Upper lobe of left lung (tissue), 6 donors: ENCODE results near the gene NSUN7. TPM values are rescaled to one million over a fixed set of nuclear protein-coding genes. Genes with fewer than 3 reads are reported as not detected.

Experiments
- ATAC-seq, 2 donors: fragments of 200-7000 bp; cut with Tn5 transposase; one replicate each; pipeline ENCODE4 v1.9.1; 2022; ENCODE audit warnings: mild to moderate bottlenecking in 2 of 2, moderate library complexity in 2 of 2; ENCODE audit not compliant: low FRiP score in 2 of 2
- DNase-seq, 2 donors: peaks; one replicate each; pipeline ENCODE4 v3.0.0-alpha.2; 2019 to 2020
- H3K27ac ChIP-seq, 4 donors: fragments of 200-600 bp; sonication (generic); one replicate each; pipeline ENCODE4 v1.5.1; 2016 to 2019
- H3K27me3 ChIP-seq, 4 donors: fragments of 200-600 bp; sonication (generic); one replicate each; pipeline ENCODE4 v1.5.1; 2017 to 2019
- H3K36me3 ChIP-seq, 4 donors: fragments of 200-600 bp; sonication (generic); one replicate each; pipeline ENCODE4 v1.5.1; 2016 to 2019
- H3K4me1 ChIP-seq, 4 donors: fragments of 200-600 bp; sonication (generic); one replicate each; pipeline ENCODE4 v1.5.1; 2018 to 2019
- H3K4me3 ChIP-seq, 4 donors: fragments of 200-600 bp; sonication (generic); one replicate each; pipeline ENCODE4 v1.5.1; 2017 to 2019; ENCODE audit warnings: mild to moderate bottlenecking in 2 of 4, moderate library complexity in 1 of 4
- H3K9me3 ChIP-seq, 4 donors: fragments of 200-600 bp; sonication (generic); one replicate each; pipeline ENCODE4 v1.5.1; 2018 to 2019
- CTCF ChIP-seq, 6 experiments: fragments of 450-650 bp in 4 of 6; fragments of 200-600 bp in 2 of 6; sonication (generic) in 2 of 6; IDR thresholded peaks; one replicate each; pipeline ENCODE4 v1.5.1; 2016 to 2019; ENCODE audit warnings: antibody characterized with exemption in 6 of 6
- EP300 ChIP-seq, 4 donors: sonication (generic); formaldehyde crosslinking; IDR thresholded peaks; one replicate each; pipeline ENCODE4 v1.5.1; 2017; ENCODE audit warnings: antibody characterized with exemption in 4 of 4, control low read depth in 2 of 4
- POLR2A ChIP-seq, 4 donors: fragments of 450-650 bp; IDR thresholded peaks; one replicate each; pipeline ENCODE4 v1.5.1; 2016 to 2017; ENCODE audit warnings: antibody characterized with exemption in 4 of 4, mild to moderate bottlenecking in 2 of 4
- POLR2AphosphoS5 ChIP-seq, 2 donors: sonication (generic); formaldehyde crosslinking; IDR thresholded peaks; one replicate each; pipeline ENCODE4 v1.5.1; 2017; ENCODE audit warnings: antibody characterized with exemption in 2 of 2
- WGBS, 2 donors: methylation state at CpG; one replicate each; pipeline ENCODE4 v1.1.5; 2017 to 2018; 5-methylcytosine and 5-hydroxymethylcytosine counted together
- small RNA-seq, 4 donors: library from RNA; depleted of rRNA; stranded (forward); fragments of <200 nt; gene quantifications; one replicate each; pipeline ENCODE3, GENCODE V24; 2016
- total RNA-seq, 6 donors: library from RNA; depleted of rRNA in 4 of 6; stranded (reverse); fragments of >200 nt in 4 of 6; gene quantifications; one replicate each; pipeline versions ENCODE4 v1.1.0 to v1.2.1, GENCODE V29; 2016 to 2021
- donor health status: DM: no; HTN: no; CAD: no; lungs with moderate emphysema.
- donor health status: DM: no; HTN: yes; CAD: no; lungs with severe emphysema.

Gene NSUN7
- total RNA-seq, 6 donors from 2014 or later: 5.9 to 47.1 (median 12.3) TPM

- WGBS, 2 donors: 37 to 40% methylated on average over 10 to 40 of the region's 51 CpGs
- no peaks in the 10 kb centered on the region for H3K27me3 ChIP-seq
- peak; percentile 83 to 95 for DNase-seq
- peak overlapping the region in 3 of 4 donors; percentile 30 to 45 (median 37) for H3K4me3 ChIP-seq
- ATAC-seq: peak; percentile 89 to 96
- peaks cover 0 to 15% (median 0%) of the 10 kb centered on the region in 4 donors for H3K36me3 ChIP-seq
- H3K4me1 ChIP-seq: peaks cover 0 to 16% (median 5%) of the 10 kb centered on the region in 4 donors
- no peaks in the 10 kb centered on the region for H3K9me3 ChIP-seq
- no peak overlapping the region for H3K27ac ChIP-seq
- no peak for TF ChIP-seq POLR2AphosphoS5 (IDR thresholded peaks at IDR 0.05)
- TF ChIP-seq POLR2A (IDR thresholded peaks at IDR 0.05): no peak
- TF ChIP-seq EP300 (IDR thresholded peaks at IDR 0.05): no peak
These were observed 107.1 kb downstream of the NSUN7 start for GRCh38 chr4:40856840-40857362.

DNA sequence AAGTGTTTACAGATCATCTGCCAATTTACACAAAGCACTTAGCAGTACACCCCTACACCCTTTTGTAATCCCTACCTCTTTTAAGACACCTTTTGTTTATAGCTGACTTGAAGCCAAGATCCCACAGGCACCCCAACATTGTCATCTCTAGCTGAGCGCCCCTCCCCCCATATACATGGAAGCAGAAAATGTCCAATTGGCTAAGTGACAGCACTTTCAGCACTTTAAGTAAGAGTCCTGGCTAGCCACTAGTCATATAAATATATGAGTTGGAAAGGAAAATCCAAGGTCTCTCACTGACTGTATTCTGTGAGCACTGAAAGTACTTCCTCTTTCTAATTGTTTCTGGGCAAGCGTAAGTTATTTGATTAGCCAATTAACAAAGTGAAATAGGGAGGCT, 108.2 kb downstream of the NSUN7 start:
- Histone ChIP-seq H3K4me3 (no peak overlapping the region), H3K27me3 (no peaks in the 10 kb centered on the region), H3K36me3 (peaks cover 0 to 15% (median 0%) of the 10 kb centered on the region in 4 donors), H3K4me1 (peaks cover 0 to 16% (median 5%) of the 10 kb centered on the region in 4 donors), H3K27ac (no peak overlapping the region), H3K9me3 (no peaks in the 10 kb centered on the region)
- TF ChIP-seq POLR2AphosphoS5 (IDR thresholded peaks at IDR 0.05) (no peak), POLR2A (IDR thresholded peaks at IDR 0.05) (no peak)
- no peak for ATAC-seq
- no peak for DNase-seq
- 70 to 82% methylated on average over 2 of the region's 2 CpGs for WGBS, 2 donors

- Histone ChIP-seq H3K36me3 (peaks cover 0 to 15% (median 0%) of the 10 kb centered on the region in 4 donors), H3K9me3 (no peaks in the 10 kb centered on the region), H3K4me1 (peaks cover 0 to 16% (median 5%) of the 10 kb centered on the region in 4 donors), H3K27ac (no peak overlapping the region), H3K4me3 (no peak overlapping the region), H3K27me3 (no peaks in the 10 kb centered on the region)
- ATAC-seq (no peak), DNase-seq (no peak)
- TF ChIP-seq EP300 (IDR thresholded peaks at IDR 0.05) (no peak), POLR2AphosphoS5 (IDR thresholded peaks at IDR 0.05) (no peak), CTCF (IDR thresholded peaks at IDR 0.05) (no peak), POLR2A (IDR thresholded peaks at IDR 0.05) (no peak)
- WGBS, 2 donors: 85 to 91% methylated on average over 1 to 2 of the region's 2 CpGs
These were observed 109.2 kb downstream of the NSUN7 start for GRCh38 chr4:40858962-40859361.

Small RNA genes lying within 50 kb of the gene (small RNA-seq; reads per million reads assigned to genes)
- 0 reads per million in 4 donors for gene RF00019

Other genes with a start within 250 kb of the NSUN7 start
- gene RBM47, start 120.1 kb upstream of the NSUN7 start, total RNA-seq: 100 to 1,000 TPM; 111 to 448 (median 149) TPM